A549 (cell line): ENCODE data around the gene LECT2. TPM values are rescaled to one million over a fixed set of nuclear protein-coding genes. Genes with fewer than 3 reads are reported as not detected.
A peak's percentile ranks its signal among the peaks of the same experiment; 100 is the strongest.

Experiments
- ATAC-seq, 2 experiments: fragments of 200-7000 bp in 1 of 2; fragments of >200 bp in 1 of 2; cut with Nextera tagmentation in 1 of 2; cut with Tn5 transposase in 1 of 2; 3 replicates each; pipeline versions ENCODE4 v1.8.0 to v1.9.1; 2018 to 2020; ENCODE audit warnings: mild to moderate bottlenecking in 1 of 2, moderate library complexity in 1 of 2
- CTCF ChIA-PET: fragments of 300-600 bp; sonication (Branson Sonifier 250); formaldehyde crosslinking; extraction: SDS; loops from one replicate; lab custom pipeline; 2021; ENCODE audit warnings: antibody characterized with exemption, inconsistent platforms; lab: Yijun Ruan, JAX
- POLR2A ChIA-PET: fragments of 350-600 bp; formaldehyde crosslinking; extraction: SDS; loops from one replicate; lab custom pipeline; 2021; ENCODE audit warnings: antibody characterized with exemption, inconsistent platforms; lab: Yijun Ruan, JAX
- DNase-seq, 2 experiments: peaks; one replicate each; pipeline versions ENCODE4 v3.0.0 to v3.0.0-alpha.2; 2011 to 2016; ENCODE audit warnings: low read depth in 1 of 2, low spot score in 1 of 2
- FAIRE-seq: peaks from 2 replicates; lab custom pipeline; 2011; peaks lifted over from hg19 to GRCh38; lab: Jason Lieb, UNC
- H3K27ac ChIP-seq, 2 experiments: fragments of >200 bp; sonication (Bioruptor Twin); formaldehyde crosslinking; 3 replicates each; pipeline ENCODE4 v1.5.1; 2016 to 2017
- H3K4me1 ChIP-seq: fragments of >200 bp; sonication (Bioruptor Twin); formaldehyde crosslinking; 3 replicates; pipeline ENCODE4 v1.6.1; 2016
- H3K4me2 ChIP-seq: fragments of >200 bp; sonication (Bioruptor Twin); formaldehyde crosslinking; 3 replicates; pipeline ENCODE4 v1.6.1; 2016
- H3K4me3 ChIP-seq: fragments of >200 bp; sonication (Bioruptor Twin); formaldehyde crosslinking; 3 replicates; pipeline ENCODE4 v1.5.1; 2016
- H3K9me3 ChIP-seq: fragments of >200 bp; sonication (Bioruptor Twin); formaldehyde crosslinking; 3 replicates; pipeline ENCODE4 v1.6.1; 2016
- ATOH8 ChIP-seq: fragments of 250-450 bp; sonication (Bioruptor Pico); IDR thresholded peaks from 2 replicates; pipeline ENCODE4 v1.5.0; 2020; ENCODE audit warnings: low read depth, mild to moderate bottlenecking, moderate library complexity
- BCL3 ChIP-seq: fragments of >200 bp; sonication (Bioruptor Twin); formaldehyde crosslinking; IDR thresholded peaks from 3 replicates; pipeline ENCODE4 v1.6.1; 2016
- CBX8 ChIP-seq: fragments of 200-600 bp; sonication (generic); IDR thresholded peaks from 2 replicates; pipeline ENCODE4 v1.6.1; 2016
- CHD4 ChIP-seq: fragments of 200-600 bp; sonication (generic); IDR thresholded peaks from 2 replicates; pipeline ENCODE4 v1.6.1; 2016; ENCODE audit warnings: antibody characterized with exemption, mild to moderate bottlenecking, borderline replicate concordance
- FOSB ChIP-seq: fragments of 250-450 bp; sonication (Bioruptor Pico); IDR thresholded peaks from 2 replicates; pipeline ENCODE4 v1.5.0; 2020; ENCODE audit warnings: mild to moderate bottlenecking, moderate library complexity
- FOXS1 ChIP-seq: fragments of 250-450 bp; sonication (Bioruptor Pico); IDR thresholded peaks from 2 replicates; pipeline ENCODE4 v1.5.0; 2020; ENCODE audit warnings: mild to moderate bottlenecking, moderate library complexity
- GATA3 ChIP-seq: IDR thresholded peaks from 2 replicates; pipeline ENCODE4 v1.6.1; 2012; ENCODE audit warnings: borderline replicate concordance
- HES2 ChIP-seq: fragments of >200 bp; sonication (Bioruptor Twin); formaldehyde crosslinking; IDR thresholded peaks from 2 replicates; pipeline ENCODE4 v1.6.1; 2016
- HEYL ChIP-seq: fragments of 250-450 bp; sonication (Bioruptor Pico); IDR thresholded peaks from 2 replicates; pipeline ENCODE4 v1.8.0; 2021; ENCODE audit warnings: mild to moderate bottlenecking, moderate library complexity
- HMGXB4 ChIP-seq: fragments of 250-450 bp; sonication (Bioruptor Pico); IDR thresholded peaks from 2 replicates; pipeline ENCODE4 v1.5.0; 2021; ENCODE audit warnings: mild to moderate bottlenecking, moderate library complexity, borderline replicate concordance
- MYC ChIP-seq: IDR thresholded peaks from 2 replicates; pipeline ENCODE4 v1.6.1; 2012; ENCODE audit warnings: mild to moderate bottlenecking, inconsistent platforms, low read length, improper control_type of control experiment, borderline replicate concordance
- PBX3 ChIP-seq: IDR thresholded peaks from 2 replicates; pipeline ENCODE4 v1.6.1; 2012
- PHF8 ChIP-seq: fragments of 200-600 bp; sonication (generic); IDR thresholded peaks from 2 replicates; pipeline ENCODE4 v1.6.1; 2016; ENCODE audit warnings: low read depth, mild to moderate bottlenecking, antibody characterized with exemption, moderate library complexity, borderline replicate concordance
- POLR2A ChIP-seq: IDR thresholded peaks from 2 replicates; pipeline ENCODE4 v1.6.1; 2012; ENCODE audit warnings: mild to moderate bottlenecking, low read length
- RAD21 ChIP-seq, 2 experiments: fragments of >200 bp in 1 of 2; sonication (Bioruptor Twin) in 1 of 2; formaldehyde crosslinking in 1 of 2; IDR thresholded peaks in 1 of 2; conservative IDR thresholded peaks in 1 of 2; 2 replicates in 1 of 2; 3 replicates in 1 of 2; pipeline ENCODE4 v1.6.1; 2012 to 2018; ENCODE audit warnings: inconsistent platforms in 1 of 2
- RFX5 ChIP-seq: fragments of 450-650 bp; IDR thresholded peaks from 2 replicates; pipeline ENCODE4 v1.7.1; 2014; ENCODE audit warnings: antibody characterized with exemption, mild to moderate bottlenecking, moderate library complexity
- RNF2 ChIP-seq: fragments of 200-600 bp; sonication (generic); IDR thresholded peaks from 2 replicates; pipeline ENCODE4 v1.6.1; 2016; ENCODE audit warnings: low read depth, mild to moderate bottlenecking, antibody characterized with exemption, moderate library complexity, borderline replicate concordance
- SREBF2 ChIP-seq: fragments of 450-650 bp; IDR thresholded peaks from 2 replicates; pipeline ENCODE4 v1.6.1; 2014; ENCODE audit warnings: mild to moderate bottlenecking, moderate library complexity
- TFCP2L1 ChIP-seq: fragments of 250-450 bp; sonication (Bioruptor Pico); IDR thresholded peaks from 2 replicates; pipeline ENCODE4 v1.5.0; 2021; ENCODE audit warnings: mild to moderate bottlenecking
- USF2 ChIP-seq: fragments of 450-650 bp; IDR thresholded peaks from 2 replicates; pipeline ENCODE4 v1.6.1; 2014; ENCODE audit warnings: antibody characterized with exemption
- WGBS: methylation state at CpG from one replicate; pipeline ENCODE4 v1.1.6; 2017; ENCODE audit errors: missing lambda C conversion rate; 5-methylcytosine and 5-hydroxymethylcytosine counted together
- polyA plus RNA-seq, 4 experiments: library from polyadenylated mRNA; depleted of rRNA in 3 of 4; stranded (reverse); fragments of >200 nt; fragmentation: RNase III in 1 of 4; extraction: RNeasy Plus Mini Kit Qiagen cat#74134 plus additional on column Dnase treatment in 1 of 4; gene quantifications; 2 replicates in 3 of 4; 3 replicates in 1 of 4; pipeline ENCODE4 v1.2.3, GENCODE V29; 2011 to 2017

The LECT2 gene
- polyA plus RNA-seq, 2 of the 4 experiments (the other 2 are of a cell fraction), result not detected

GRCh38 chr5:135966165-135966564 is 11.4 kb upstream of the LECT2 start:
- TF ChIP-seq RFX5, result no peak
- no peak for TF ChIP-seq FOXS1 (CRISPR knock-in tag)
- TF ChIP-seq MYC, result no peak
- no peak for TF ChIP-seq GATA3
- Histone ChIP-seq H3K4me1 (peaks cover 6% of the 10 kb centered on the region; the same call in 1 of the 3 replicates), H3K4me3 (no peak overlapping the region), H3K27ac (peak overlapping the region in 1 of 2 experiments; percentile 1; a peak in 3 of 6 replicates), H3K9me3 (no peaks in the 10 kb centered on the region; the same call in 2 of the 3 replicates), H3K4me2 (no peak overlapping the region)
- ChIA-PET CTCF (interaction anchor here (0.6 kb wide), 1 partner anchor 11 kb away, joined by 3 read pairs; no protein-coding TSS in a partner anchor), POLR2A (no interaction called here)
- WGBS, result 65% methylated on average over 4 of the region's 4 CpGs
- FAIRE-seq (no peak), DNase-seq (no peak), ATAC-seq (no peak)

GRCh38 chr5:135965504-135965903 is 10.7 kb upstream of the LECT2 start:
- 98% methylated on average over 3 of the region's 3 CpGs for WGBS
- no peak for DNase-seq
- no peak for ATAC-seq
- TF ChIP-seq BCL3 (no peak), HMGXB4 (CRISPR knock-in tag) (no peak)
- TF ChIP-seq, all 56 proteins: peak for 0
- POLR2A ChIA-PET, result no interaction called here
- no peak overlapping the region for H3K4me2 ChIP-seq
- H3K9me3 ChIP-seq, result no peaks in the 10 kb centered on the region; the same call in 2 of the 3 replicates
- FAIRE-seq, result no peak
- H3K4me3 ChIP-seq, result no peak overlapping the region
- H3K27ac ChIP-seq, result no peak overlapping the region
- H3K4me1 ChIP-seq, result peaks cover 6% of the 10 kb centered on the region; the same call in 1 of the 3 replicates
- CTCF ChIA-PET, result interaction anchor here (0.6 kb wide), 1 partner anchor 12 kb away, joined by 3 read pairs; no protein-coding TSS in a partner anchor

GRCh38 chr5:135964670-135965320 is 10.0 kb upstream of the LECT2 start:
- Histone ChIP-seq H3K4me2 (no peak overlapping the region), H3K27ac (peak overlapping the region in 1 of 2 experiments; percentile 48; a peak in 2 of 6 replicates), H3K4me3 (no peak overlapping the region), H3K4me1 (peaks cover 6% of the 10 kb centered on the region; the same call in 1 of the 3 replicates), H3K9me3 (no peaks in the 10 kb centered on the region; the same call in 2 of the 3 replicates)
- WGBS, result 91% methylated on average over 1 of the region's 1 CpG
- CTCF ChIA-PET, result interaction anchor here (0.6 kb wide), 1 partner anchor 12 kb away, joined by 3 read pairs; no protein-coding TSS in a partner anchor
- ATAC-seq (no peak), DNase-seq (no peak), FAIRE-seq (peak; percentile 7)
- POLR2A ChIA-PET, result no interaction called here
- TF ChIP-seq TFCP2L1 (CRISPR knock-in tag), result no peak
- no peak for TF ChIP-seq CHD4
- TF ChIP-seq HES2, result no peak
- no peak for TF ChIP-seq HEYL (CRISPR knock-in tag)
- no peak for TF ChIP-seq RNF2
- no peak for TF ChIP-seq FOXS1 (CRISPR knock-in tag)
- no peak for TF ChIP-seq ATOH8
- TF ChIP-seq MYC, result no peak
- TF ChIP-seq FOSB (CRISPR knock-in tag), result no peak
- TF ChIP-seq PHF8, result no peak
- no peak for TF ChIP-seq SREBF2
- no peak for TF ChIP-seq PBX3
- no peak for TF ChIP-seq USF2
- no peak for TF ChIP-seq RAD21 (conservative IDR thresholded peaks at IDR 0.05 in 1 of 2, IDR thresholded peaks at IDR 0.05 in 1 of 2)
- no peak for TF ChIP-seq POLR2A
- no peak for TF ChIP-seq CBX8
- TF ChIP-seq HMGXB4 (CRISPR knock-in tag), result no peak
